Measurements from ENCODE around the gene CDHR2.

CDHR2 gene

DNA sequence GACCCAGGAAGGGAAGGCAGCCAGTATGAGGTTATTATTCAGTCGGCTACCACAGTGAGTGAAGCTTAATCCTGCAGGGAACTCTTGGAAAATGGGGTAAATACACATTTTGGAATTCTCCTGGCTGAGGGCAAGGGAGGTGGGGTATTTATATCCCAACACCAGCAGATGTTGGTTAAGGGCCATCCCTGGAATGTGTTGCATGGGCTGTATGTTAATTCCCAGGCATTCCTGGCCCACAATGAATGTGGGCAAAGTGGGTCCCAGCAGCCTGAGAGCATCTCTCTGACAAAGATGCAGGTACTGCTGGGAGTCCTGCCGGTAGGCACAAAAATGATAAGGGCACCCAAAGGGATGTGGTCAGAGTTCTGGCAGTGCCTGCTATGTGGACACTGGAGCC, 63.7 kb downstream of the CDHR2 start:
- Histone ChIP-seq H3K4me1 (ENCODE audit: control insufficient read depth in 2 of 2, insufficient read depth in 1 of 2, low read depth in 1 of 2, low read length in 2 of 2) (peaks cover 13 to 30% of the 10 kb centered on the region in 2 donors), H2BK15ac (ENCODE audit: low read length) (no peak overlapping the region), H2BK120ac (ENCODE audit: low read depth, low read length) (no peak overlapping the region), H3K18ac (ENCODE audit: low read length) (no peak overlapping the region), H4K91ac (ENCODE audit: low read depth, low read length, poor library complexity) (no peak overlapping the region), H2AFZ (ENCODE audit: low read length) (no peak overlapping the region), H3K4ac (ENCODE audit: low read length) (no peak overlapping the region), H2BK12ac (ENCODE audit: low read length) (no peak overlapping the region), H2AK5ac (ENCODE audit: low read depth, low read length) (no peak overlapping the region), H4K8ac (ENCODE audit: low read depth, low read length) (no peak overlapping the region), H3K4me3 (ENCODE audit: low read length in 2 of 2) (no peak overlapping the region), H2BK5ac (ENCODE audit: low read length) (no peak overlapping the region), H3K27ac (replicated peaks; ENCODE audit: low read length) (no peak overlapping the region), H3K4me2 (ENCODE audit: insufficient read depth, low read length, poor library complexity, severe bottlenecking) (no peak overlapping the region), H3K36me3 (replicated peaks in 1 of 2; ENCODE audit: control insufficient read depth in 2 of 2, insufficient read depth in 2 of 2, low read length in 2 of 2) (peaks cover 0 to 8% of the 10 kb centered on the region in 2 donors), H3K79me1 (ENCODE audit: low read depth, low read length) (no peaks in the 10 kb centered on the region), H3K9ac (ENCODE audit: low read depth, low read length, poor library complexity) (no peak overlapping the region), H3K27me3 (ENCODE audit: control insufficient read depth in 3 of 3, insufficient read depth in 3 of 3, low read depth in 1 of 3, low read length in 3 of 3) (peaks cover 1 to 44% (median 21%) of the 10 kb centered on the region in 3 experiments), H3K14ac (ENCODE audit: low read length) (no peak overlapping the region), H3K9me3 (replicated peaks in 1 of 2; ENCODE audit: control insufficient read depth in 2 of 2, insufficient read depth in 1 of 2, low read depth in 1 of 2, low read length in 2 of 2) (no peaks in the 10 kb centered on the region), H3K23ac (ENCODE audit: low read depth, low read length, poor library complexity) (no peak overlapping the region)
- no CpG with 5 or more reads among the region's 2 CpGs for WGBS, 2 donors (ENCODE audit: extremely low coverage in 2 of 2, insufficient read length in 2 of 2, insufficient replicate concordance in 1 of 2)
- DNase-seq (ENCODE audit: low spot score): no peak

DNA sequence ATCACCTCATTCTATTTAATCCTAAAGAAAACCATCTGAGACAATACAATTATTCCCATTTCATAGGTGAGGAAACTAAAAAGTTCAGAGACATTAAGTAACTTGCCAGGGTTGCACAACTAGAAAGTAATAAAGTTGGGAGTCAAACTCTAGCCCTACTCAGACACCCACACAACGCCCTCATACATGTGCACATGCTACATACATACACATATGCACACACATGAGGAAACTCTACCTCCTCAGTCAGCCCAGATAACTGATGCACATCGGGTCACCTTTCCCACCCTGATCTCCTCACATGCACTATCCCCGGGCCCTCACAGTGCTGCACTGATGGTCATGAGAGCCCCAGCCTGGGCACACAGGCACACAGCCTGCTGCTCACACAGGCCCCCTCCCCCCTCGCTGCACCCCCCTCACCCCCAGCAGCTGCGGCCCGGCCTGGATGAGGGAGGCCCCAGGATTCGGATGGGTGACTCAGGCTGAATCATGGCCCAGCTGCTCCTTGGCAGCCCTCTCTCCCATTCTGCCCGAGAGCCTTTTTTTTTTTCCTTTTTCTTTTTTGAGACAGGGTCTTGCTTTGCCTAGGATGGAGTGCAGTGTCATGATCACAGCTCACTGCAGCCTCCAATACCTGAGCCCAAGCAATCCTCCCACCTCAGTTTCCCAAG, 65.8 kb downstream of the CDHR2 start:
- peaks cover 8 to 29% of the 10 kb centered on the region in 2 donors for H3K4me1 ChIP-seq (ENCODE audit: control insufficient read depth in 2 of 2, insufficient read depth in 1 of 2, low read depth in 1 of 2, low read length in 2 of 2)
- no peak overlapping the region for H3K14ac ChIP-seq (ENCODE audit: low read length)
- no CpG with 5 or more reads among the region's 8 CpGs for WGBS, 2 donors (ENCODE audit: extremely low coverage in 2 of 2, insufficient read length in 2 of 2, insufficient replicate concordance in 1 of 2)
- H2BK5ac ChIP-seq (ENCODE audit: low read length): no peak overlapping the region
- no peak overlapping the region for H3K4ac ChIP-seq (ENCODE audit: low read length)
- no peak overlapping the region for H3K4me3 ChIP-seq (ENCODE audit: low read length in 2 of 2)
- no peak overlapping the region for H2AFZ ChIP-seq (ENCODE audit: low read length)
- H2AK5ac ChIP-seq (ENCODE audit: low read depth, low read length): no peak overlapping the region
- no peak overlapping the region for H4K91ac ChIP-seq (ENCODE audit: low read depth, low read length, poor library complexity)
- no peak overlapping the region for H3K23ac ChIP-seq (ENCODE audit: low read depth, low read length, poor library complexity)
- H2BK15ac ChIP-seq (ENCODE audit: low read length): no peak overlapping the region
- no peak overlapping the region for H4K8ac ChIP-seq (ENCODE audit: low read depth, low read length)
- no peaks in the 10 kb centered on the region for H3K79me1 ChIP-seq (ENCODE audit: low read depth, low read length)
- no peak overlapping the region for H3K9ac ChIP-seq (ENCODE audit: low read depth, low read length, poor library complexity)
- H3K27me3 ChIP-seq (ENCODE audit: control insufficient read depth in 3 of 3, insufficient read depth in 3 of 3, low read depth in 1 of 3, low read length in 3 of 3): peaks cover 8 to 63% (median 35%) of the 10 kb centered on the region in 3 experiments
- no peak overlapping the region for H3K27ac ChIP-seq (replicated peaks; ENCODE audit: low read length)
- no peak for DNase-seq (ENCODE audit: low spot score)
- H3K36me3 ChIP-seq (replicated peaks in 1 of 2; ENCODE audit: control insufficient read depth in 2 of 2, insufficient read depth in 2 of 2, low read length in 2 of 2): no peaks in the 10 kb centered on the region
- no peak overlapping the region for H2BK12ac ChIP-seq (ENCODE audit: low read length)
- H3K4me2 ChIP-seq (ENCODE audit: insufficient read depth, low read length, poor library complexity, severe bottlenecking): no peak overlapping the region
- no peak overlapping the region for H2BK120ac ChIP-seq (ENCODE audit: low read depth, low read length)
- H3K18ac ChIP-seq (ENCODE audit: low read length): no peak overlapping the region
- H3K9me3 ChIP-seq (replicated peaks in 1 of 2; ENCODE audit: control insufficient read depth in 2 of 2, insufficient read depth in 1 of 2, low read depth in 1 of 2, low read length in 2 of 2): peaks cover 0 to 6% of the 10 kb centered on the region in 2 donors

DNA sequence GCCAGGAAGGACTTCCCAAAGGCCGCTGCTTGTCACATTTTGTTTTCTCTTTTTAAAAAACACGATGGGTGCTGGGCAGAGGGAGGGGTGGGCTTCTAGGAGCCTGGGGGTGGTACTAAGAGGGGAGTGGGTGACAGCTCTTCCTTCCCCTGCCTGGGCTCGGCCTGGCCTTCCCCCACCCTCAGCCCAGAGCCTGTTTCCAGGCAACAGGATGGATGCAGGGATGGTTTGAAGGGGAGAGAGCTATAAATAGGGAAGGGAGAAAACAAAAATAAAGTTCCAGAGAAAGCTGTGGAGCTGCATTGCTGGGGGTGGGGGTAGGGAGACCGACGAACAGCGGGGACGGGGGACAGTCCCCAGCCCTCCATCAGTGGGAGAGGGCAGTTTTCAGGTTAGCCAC, 67.4 kb downstream of the CDHR2 start:
- Histone ChIP-seq H3K79me1 (ENCODE audit: low read depth, low read length) (no peaks in the 10 kb centered on the region), H3K9me3 (replicated peaks in 1 of 2; ENCODE audit: control insufficient read depth in 2 of 2, insufficient read depth in 1 of 2, low read depth in 1 of 2, low read length in 2 of 2) (peaks cover 0 to 6% of the 10 kb centered on the region in 2 donors), H2BK12ac (ENCODE audit: low read length) (no peak overlapping the region), H2BK120ac (ENCODE audit: low read depth, low read length) (no peak overlapping the region), H3K4ac (ENCODE audit: low read length) (no peak overlapping the region), H2AFZ (ENCODE audit: low read length) (no peak overlapping the region), H4K91ac (ENCODE audit: low read depth, low read length, poor library complexity) (no peak overlapping the region), H4K8ac (ENCODE audit: low read depth, low read length) (no peak overlapping the region), H3K27me3 (ENCODE audit: control insufficient read depth in 3 of 3, insufficient read depth in 3 of 3, low read depth in 1 of 3, low read length in 3 of 3) (peaks cover 14 to 76% (median 47%) of the 10 kb centered on the region in 3 experiments), H2AK5ac (ENCODE audit: low read depth, low read length) (no peak overlapping the region), H3K23ac (ENCODE audit: low read depth, low read length, poor library complexity) (peak overlapping the region; percentile 20), H3K9ac (ENCODE audit: low read depth, low read length, poor library complexity) (no peak overlapping the region), H3K4me3 (ENCODE audit: low read length in 2 of 2) (no peak overlapping the region), H3K4me1 (ENCODE audit: control insufficient read depth in 2 of 2, insufficient read depth in 1 of 2, low read depth in 1 of 2, low read length in 2 of 2) (peaks cover 8 to 32% of the 10 kb centered on the region in 2 donors), H3K36me3 (replicated peaks in 1 of 2; ENCODE audit: control insufficient read depth in 2 of 2, insufficient read depth in 2 of 2, low read length in 2 of 2) (no peaks in the 10 kb centered on the region), H2BK5ac (ENCODE audit: low read length) (peak overlapping the region; percentile 39), H3K18ac (ENCODE audit: low read length) (no peak overlapping the region), H2BK15ac (ENCODE audit: low read length) (no peak overlapping the region), H3K14ac (ENCODE audit: low read length) (peak overlapping the region; percentile 38), H3K27ac (replicated peaks; ENCODE audit: low read length) (no peak overlapping the region), H3K4me2 (ENCODE audit: insufficient read depth, low read length, poor library complexity, severe bottlenecking) (no peak overlapping the region)
- no peak for DNase-seq (ENCODE audit: low spot score)
- no CpG with 5 or more reads among the region's 7 CpGs for WGBS, 2 donors (ENCODE audit: extremely low coverage in 2 of 2, insufficient read length in 2 of 2, insufficient replicate concordance in 1 of 2)

DNA sequence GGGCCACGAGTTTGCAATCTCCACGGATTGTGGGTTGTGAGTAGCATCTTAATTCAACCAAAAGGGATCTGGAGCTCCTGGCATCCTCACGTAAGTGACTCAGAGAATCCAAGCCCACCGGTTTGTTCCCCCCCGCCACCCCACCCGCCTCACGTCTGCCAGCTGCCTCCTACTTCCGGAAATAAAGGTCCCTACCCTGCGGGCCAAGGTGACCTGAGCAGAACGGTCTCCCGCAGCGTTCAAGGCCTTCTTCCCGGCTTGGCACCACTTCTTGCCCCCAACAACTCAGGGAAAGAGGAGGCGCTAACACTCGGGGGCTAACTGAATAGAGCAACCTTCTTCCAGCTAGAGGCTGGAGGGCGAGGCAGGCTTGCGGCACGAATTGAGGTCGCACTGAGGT, 69.6 kb downstream of the CDHR2 start:
- Histone ChIP-seq H3K4me2 (ENCODE audit: insufficient read depth, low read length, poor library complexity, severe bottlenecking) (peak overlapping the region; percentile 26), H3K4ac (ENCODE audit: low read length) (no peak overlapping the region), H4K8ac (ENCODE audit: low read depth, low read length) (no peak overlapping the region), H2BK120ac (ENCODE audit: low read depth, low read length) (no peak overlapping the region), H3K4me3 (ENCODE audit: low read length in 2 of 2) (peak overlapping the region in 1 of 2 donors; percentile 60), H3K18ac (ENCODE audit: low read length) (peak overlapping the region; percentile 87), H2BK15ac (ENCODE audit: low read length) (no peak overlapping the region), H3K23ac (ENCODE audit: low read depth, low read length, poor library complexity) (no peak overlapping the region), H3K36me3 (replicated peaks in 1 of 2; ENCODE audit: control insufficient read depth in 2 of 2, insufficient read depth in 2 of 2, low read length in 2 of 2) (no peaks in the 10 kb centered on the region), H3K79me1 (ENCODE audit: low read depth, low read length) (no peaks in the 10 kb centered on the region), H3K27ac (replicated peaks; ENCODE audit: low read length) (no peak overlapping the region), H2BK5ac (ENCODE audit: low read length) (no peak overlapping the region), H2AFZ (ENCODE audit: low read length) (peak overlapping the region; percentile 82), H3K4me1 (ENCODE audit: control insufficient read depth in 2 of 2, insufficient read depth in 1 of 2, low read depth in 1 of 2, low read length in 2 of 2) (peaks cover 8 to 29% of the 10 kb centered on the region in 2 donors), H3K27me3 (ENCODE audit: control insufficient read depth in 3 of 3, insufficient read depth in 3 of 3, low read depth in 1 of 3, low read length in 3 of 3) (peaks cover 14 to 79% (median 49%) of the 10 kb centered on the region in 3 experiments), H2BK12ac (ENCODE audit: low read length) (no peak overlapping the region), H3K9me3 (replicated peaks in 1 of 2; ENCODE audit: control insufficient read depth in 2 of 2, insufficient read depth in 1 of 2, low read depth in 1 of 2, low read length in 2 of 2) (peaks cover 0 to 6% of the 10 kb centered on the region in 2 donors), H3K9ac (ENCODE audit: low read depth, low read length, poor library complexity) (peak overlapping the region; percentile 57), H4K91ac (ENCODE audit: low read depth, low read length, poor library complexity) (no peak overlapping the region), H2AK5ac (ENCODE audit: low read depth, low read length) (no peak overlapping the region), H3K14ac (ENCODE audit: low read length) (no peak overlapping the region)
- no peak for DNase-seq (ENCODE audit: low spot score)
- WGBS, 2 donors (ENCODE audit: extremely low coverage in 2 of 2, insufficient read length in 2 of 2, insufficient replicate concordance in 1 of 2): no CpG with 5 or more reads among the region's 19 CpGs

Data from neuronal stem cell (in vitro differentiated cells).